ENCODE results near the gene DNAH2. TPM values are rescaled to one million over a fixed set of nuclear protein-coding genes. Genes with fewer than 3 reads are reported as not detected.

Gene DNAH2
- total and polyA plus RNA-seq, 2 donors (not counting 3 experiments of a cell fraction or from before 2014, with no cell fraction given), result 0.10 to 0.11 TPM

DNA sequence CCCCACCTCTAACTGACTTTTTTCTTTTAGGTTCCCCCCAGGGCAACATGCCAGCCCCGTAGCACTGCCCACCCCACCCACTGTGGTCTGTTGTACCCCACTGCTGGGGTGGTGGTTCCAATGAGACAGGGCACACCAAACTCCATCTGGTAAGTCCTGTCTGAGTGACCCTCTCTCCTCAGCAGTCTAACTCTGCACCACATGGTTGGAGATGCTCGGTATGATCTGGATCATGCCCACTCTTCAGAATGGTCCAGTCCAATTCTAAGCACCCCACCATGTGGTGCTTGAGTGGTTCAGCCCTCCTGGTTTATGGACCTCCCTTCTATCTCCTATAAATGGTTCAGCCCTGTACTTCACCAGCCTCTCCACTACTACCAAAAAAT, 122.3 kb downstream of the DNAH2 start:
- peaks cover 0 to 2% of the 10 kb centered on the region in 2 experiments for H3K36me3 ChIP-seq (ENCODE audit: control insufficient read depth in 2 of 2, extremely low read depth in 1 of 2, insufficient read depth in 2 of 2, low read length in 2 of 2)
- no peak overlapping the region for H2AFZ ChIP-seq (ENCODE audit: low read depth, low read length)
- H3K27me3 ChIP-seq (ENCODE audit: control insufficient read depth in 2 of 2, insufficient read depth in 2 of 2, low read length in 2 of 2), result no peaks in the 10 kb centered on the region
- DNase-seq (ENCODE audit: low read depth, low spot score) (no peak), FAIRE-seq (no peak)
- ChIA-PET CTCF (no interaction called here), POLR2A (no interaction called here)
- H3K9me1 ChIP-seq (replicated peaks; ENCODE audit: control insufficient read depth, extremely low read depth, insufficient read depth, low read length), result no peaks in the 10 kb centered on the region
- H3K4me3 ChIP-seq (replicated peaks in 1 of 3; ENCODE audit: insufficient read depth in 1 of 3, low read depth in 1 of 3, low read length in 3 of 3), result no peak overlapping the region
- no peak overlapping the region for H3K4me2 ChIP-seq (ENCODE audit: insufficient read depth, low read length)
- intact Hi-C loops (cut with micrococcal nuclease) (loop anchor here (5.0 to 10.0 kb wide), 4 partner anchors 153 to 282 kb away; partner anchors contain the start of genes FXR2, HES7, TP53 and WRAP53), dilution Hi-C loops (cut with MboI; ENCODE audit: extremely low pct_ligation_motif_present, low sequenced_read_pairs) (no loop called here)
- H4K20me1 ChIP-seq (replicated peaks; ENCODE audit: control insufficient read depth, extremely low read depth, insufficient read depth, low read length), result no peaks in the 10 kb centered on the region
- no peaks in the 10 kb centered on the region for H3K9me3 ChIP-seq (replicated peaks; ENCODE audit: control insufficient read depth, insufficient read depth, low read length)
- no peak for TF ChIP-seq EZH2 (IDR thresholded peaks at IDR 0.05; ENCODE audit: borderline replicate concordance, low read depth, low read length, severe bottlenecking)
- TF ChIP-seq FOS (IDR thresholded peaks at IDR 0.05; ENCODE audit: borderline replicate concordance, insufficient read depth, low read length), result no peak
- TF ChIP-seq GATA2 (IDR thresholded peaks at IDR 0.05; ENCODE audit: insufficient read depth, insufficient read length, low read depth, low read length), result no peak
- TF ChIP-seq POLR2AphosphoS5 (IDR thresholded peaks at IDR 0.05; ENCODE audit: insufficient read depth, low read depth, low read length), result no peak
- TF ChIP-seq, protein P1, sequence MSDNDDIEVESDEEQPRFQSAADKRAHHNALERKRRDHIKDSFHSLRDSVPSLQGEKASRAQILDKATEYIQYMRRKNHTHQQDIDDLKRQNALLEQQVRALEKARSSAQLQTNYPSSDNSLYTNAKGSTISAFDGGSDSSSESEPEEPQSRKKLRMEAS (IDR thresholded peaks at IDR 0.05; ENCODE audit: insufficient read depth, insufficient read length), result no peak
- TF ChIP-seq MYC (IDR thresholded peaks at IDR 0.05; ENCODE audit: low read depth, low read length), result no peak
- TF ChIP-seq, protein P2, sequence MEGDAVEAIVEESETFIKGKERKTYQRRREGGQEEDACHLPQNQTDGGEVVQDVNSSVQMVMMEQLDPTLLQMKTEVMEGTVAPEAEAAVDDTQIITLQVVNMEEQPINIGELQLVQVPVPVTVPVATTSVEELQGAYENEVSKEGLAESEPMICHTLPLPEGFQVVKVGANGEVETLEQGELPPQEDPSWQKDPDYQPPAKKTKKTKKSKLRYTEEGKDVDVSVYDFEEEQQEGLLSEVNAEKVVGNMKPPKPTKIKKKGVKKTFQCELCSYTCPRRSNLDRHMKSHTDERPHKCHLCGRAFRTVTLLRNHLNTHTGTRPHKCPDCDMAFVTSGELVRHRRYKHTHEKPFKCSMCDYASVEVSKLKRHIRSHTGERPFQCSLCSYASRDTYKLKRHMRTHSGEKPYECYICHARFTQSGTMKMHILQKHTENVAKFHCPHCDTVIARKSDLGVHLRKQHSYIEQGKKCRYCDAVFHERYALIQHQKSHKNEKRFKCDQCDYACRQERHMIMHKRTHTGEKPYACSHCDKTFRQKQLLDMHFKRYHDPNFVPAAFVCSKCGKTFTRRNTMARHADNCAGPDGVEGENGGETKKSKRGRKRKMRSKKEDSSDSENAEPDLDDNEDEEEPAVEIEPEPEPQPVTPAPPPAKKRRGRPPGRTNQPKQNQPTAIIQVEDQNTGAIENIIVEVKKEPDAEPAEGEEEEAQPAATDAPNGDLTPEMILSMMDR (IDR thresholded peaks at IDR 0.05; ENCODE audit: extremely low read depth in 1 of 2, insufficient read depth in 1 of 2, low read depth in 1 of 2, low read length in 2 of 2), result no peak
- no peak overlapping the region for H3K9ac ChIP-seq (replicated peaks; ENCODE audit: extremely low read depth, insufficient read depth, low read length)
- BruUV-seq (replicated peaks), result no TSS peak
- no peak overlapping the region for H3K27ac ChIP-seq (ENCODE audit: insufficient read depth, low read depth, low read length)
- peaks cover 3% of the 10 kb centered on the region for H3K79me2 ChIP-seq (ENCODE audit: control insufficient read depth, insufficient read depth, low read length)
- H3K4me1 ChIP-seq (ENCODE audit: control insufficient read depth, extremely low read depth, insufficient read depth, low read length), result peaks cover 36% of the 10 kb centered on the region
